ENCODE results near the gene FRG2C.
"Not testable (repeated sequence)": the region's sequence is repeated elsewhere in the genome, so short reads cannot be mapped to it uniquely, and the experiment has no call there.

The FRG2C gene

DNA sequence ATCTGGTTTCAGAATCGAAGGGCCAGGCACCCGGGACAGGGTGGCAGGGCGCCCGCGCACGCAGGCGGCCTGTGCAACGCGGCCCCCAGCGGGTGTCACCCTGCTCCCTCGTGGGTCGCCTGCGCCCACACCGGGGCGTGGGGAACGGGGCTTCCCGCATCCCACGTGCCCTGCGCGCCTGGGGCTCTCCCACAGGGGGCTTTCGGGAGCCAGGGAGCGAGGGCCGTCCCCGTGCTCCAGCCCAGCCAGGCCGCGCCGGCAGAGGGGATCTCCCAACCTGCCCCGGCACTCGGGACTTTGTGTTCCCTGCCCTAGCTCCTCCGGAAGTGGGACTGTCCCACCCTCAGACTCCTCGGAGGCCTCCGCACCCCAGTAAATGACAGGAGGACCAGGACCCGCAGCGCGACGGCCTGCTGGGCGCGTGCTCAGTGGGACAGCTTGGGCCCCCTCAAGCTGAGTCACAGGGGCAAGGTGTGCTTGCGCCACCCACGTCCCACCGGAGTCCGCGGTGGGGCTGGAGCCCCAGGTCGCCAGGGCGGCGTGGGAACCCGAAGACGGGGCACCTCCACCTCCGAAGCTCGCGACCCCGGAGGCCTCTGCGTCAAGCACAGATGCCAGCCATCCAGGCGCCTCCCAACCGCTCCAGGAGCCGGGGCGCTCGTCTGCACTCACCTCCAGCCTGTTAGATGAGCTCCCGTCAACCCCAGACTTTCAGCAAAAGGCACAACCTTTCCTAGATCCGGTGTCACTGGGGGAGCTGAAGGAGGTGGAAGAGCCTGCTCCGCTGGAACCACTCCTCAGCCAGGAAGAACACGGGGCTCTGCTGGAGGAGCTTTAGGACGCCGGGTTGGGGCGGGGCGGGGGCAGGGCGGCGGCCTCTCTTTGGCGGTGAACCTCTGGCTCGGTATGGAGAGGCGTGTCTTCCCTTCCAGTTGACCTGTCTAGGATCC is 5.5 kb downstream of the FRG2C start:
- DNase-seq (ENCODE audit: low read depth in 3 of 3), result not testable (repeated sequence)

DNA sequence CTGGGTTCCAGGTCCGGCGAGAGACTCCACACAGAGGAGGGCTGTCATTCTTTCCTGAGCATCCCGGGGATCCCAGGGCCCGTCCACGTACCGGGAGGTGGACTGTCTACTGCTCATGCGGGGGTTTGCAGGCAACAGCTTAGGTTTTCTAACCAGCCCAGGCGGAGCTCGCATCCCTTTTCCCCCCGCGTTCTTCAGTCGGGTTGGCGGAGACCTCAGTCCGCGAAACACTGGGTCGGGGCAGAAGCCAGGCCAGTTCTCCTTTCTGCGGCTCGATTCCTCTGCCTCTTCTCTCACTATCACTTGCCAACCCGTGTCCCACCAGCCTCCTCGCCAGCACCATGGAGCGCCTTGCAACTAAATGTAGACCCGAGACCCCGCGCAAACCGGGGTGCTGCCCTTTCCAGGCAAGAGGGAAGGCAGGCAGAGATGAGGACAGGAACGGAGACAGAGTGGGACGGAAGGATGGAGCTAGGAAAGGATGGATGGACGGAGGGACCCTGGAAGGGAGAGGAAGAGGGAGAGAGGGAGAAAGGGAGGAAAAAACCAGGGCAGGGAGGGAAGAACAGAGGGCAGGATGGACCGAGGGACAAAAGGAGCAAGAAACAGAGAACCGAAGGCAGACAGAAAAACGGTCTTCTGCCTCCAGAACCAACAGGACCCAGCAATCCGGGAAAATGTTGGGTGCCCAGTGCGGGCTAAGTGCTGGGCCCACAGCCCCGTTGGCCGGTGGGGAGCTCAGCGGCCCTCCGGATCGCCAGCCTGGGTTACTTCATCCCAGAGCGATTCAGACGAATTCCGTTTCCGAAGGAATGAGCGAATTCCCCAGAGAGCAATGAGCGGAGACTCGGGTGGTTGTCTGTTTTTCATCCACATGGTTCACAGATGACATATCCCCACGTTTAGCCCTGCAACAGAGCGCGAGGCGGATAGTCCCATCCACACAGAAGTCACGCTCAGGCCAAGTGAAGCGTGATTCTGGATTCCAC is 6.5 kb downstream of the FRG2C start:
- not testable (repeated sequence) for DNase-seq (ENCODE audit: low read depth in 3 of 3)

DNA sequence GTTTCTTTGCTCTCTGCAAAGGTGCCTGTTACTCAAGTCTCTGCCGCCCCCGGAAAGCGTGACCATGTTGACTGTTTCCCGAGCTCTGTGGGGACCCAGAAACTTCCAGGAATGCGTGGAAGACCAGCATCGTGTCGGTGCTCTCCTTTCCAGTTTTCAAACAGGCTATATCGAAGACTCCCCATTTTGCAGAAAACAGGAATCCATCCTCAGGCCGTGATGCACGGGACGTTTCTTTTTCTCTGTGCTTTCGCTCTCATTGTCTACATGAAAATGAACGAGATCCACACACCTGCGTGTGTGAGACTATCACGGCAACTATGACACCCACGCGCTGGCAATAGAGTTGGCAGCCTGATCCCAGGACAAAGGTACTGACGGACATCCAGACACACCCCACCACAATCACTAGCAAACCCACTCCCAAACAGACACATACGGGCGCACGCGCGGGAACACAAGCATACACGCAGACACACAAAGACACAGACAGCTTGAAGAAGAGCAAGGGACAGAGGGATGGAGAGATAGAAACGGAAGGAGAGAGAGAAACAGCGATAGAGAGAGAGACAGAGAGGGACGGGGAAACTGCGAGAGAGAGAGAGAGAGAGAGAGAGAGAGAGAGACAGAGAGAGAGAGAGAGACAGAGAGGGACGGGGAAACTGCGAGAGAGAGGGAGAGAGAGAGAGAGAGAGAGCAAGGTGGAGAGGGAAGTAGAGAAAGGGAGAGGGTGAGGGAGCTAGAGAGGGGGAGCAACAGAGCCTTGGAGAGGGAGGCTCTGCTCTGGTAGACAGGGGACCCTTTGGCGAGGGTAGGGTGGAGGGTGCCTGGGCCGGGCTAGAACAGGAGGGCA is 7.4 kb downstream of the FRG2C start:
- not testable (repeated sequence) for DNase-seq (ENCODE audit: low read depth in 3 of 3)

DNA sequence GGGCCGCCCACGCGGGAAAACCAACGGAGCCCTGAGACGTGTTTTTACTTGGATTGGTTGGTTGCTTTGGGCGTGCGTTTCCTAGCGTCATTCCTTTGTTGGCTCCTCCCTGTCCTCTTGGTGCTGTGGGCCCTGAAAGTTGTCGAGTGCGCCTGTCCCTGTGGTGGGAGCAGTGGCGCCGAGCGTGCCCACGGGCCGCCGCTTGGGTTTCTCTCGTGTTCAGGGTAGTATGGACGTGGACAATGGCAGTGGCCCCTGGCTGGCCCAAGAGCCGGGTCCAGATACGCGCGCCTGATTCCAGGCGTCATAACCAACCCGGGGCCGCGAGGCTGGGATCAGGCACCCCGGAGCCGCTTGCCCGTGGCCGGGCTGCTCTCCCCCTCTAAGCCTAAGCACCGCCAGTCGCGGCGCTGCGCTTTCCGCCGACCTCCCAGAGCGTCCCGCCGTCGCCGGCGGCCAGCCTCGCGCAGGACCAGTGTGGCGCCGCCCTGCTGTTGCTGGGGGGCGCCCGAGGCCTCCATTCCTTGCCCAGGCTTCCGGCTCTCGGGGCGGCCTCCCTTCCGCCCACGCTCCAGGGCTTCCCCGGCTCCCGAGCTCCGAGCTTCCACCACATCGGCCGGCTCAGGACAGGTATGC is 8.1 kb downstream of the FRG2C start:
- not testable (repeated sequence) for DNase-seq (ENCODE audit: low read depth in 3 of 3)

DNA sequence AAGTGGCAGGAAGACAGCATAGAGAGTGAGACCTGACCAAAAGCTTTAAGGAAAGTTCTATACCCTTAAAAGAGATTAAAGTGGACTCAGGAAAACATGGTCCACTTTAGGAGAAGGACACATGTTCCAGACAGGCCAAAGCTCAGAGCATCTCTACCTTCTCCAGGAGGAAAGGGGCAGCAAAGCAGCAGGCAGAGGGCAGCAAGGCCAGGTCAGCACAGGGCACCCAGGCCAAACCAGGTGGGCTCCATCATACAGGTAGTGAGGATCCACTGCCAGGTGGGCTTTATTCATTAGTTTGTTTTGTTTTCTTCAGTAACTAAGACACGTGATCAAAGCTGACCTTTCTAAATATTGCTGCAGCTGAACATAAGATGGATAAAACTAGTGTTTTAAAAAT is 19.8 kb downstream of the FRG2C start:
- DNase-seq (ENCODE audit: low read depth in 3 of 3), result not testable (repeated sequence)

DNA sequence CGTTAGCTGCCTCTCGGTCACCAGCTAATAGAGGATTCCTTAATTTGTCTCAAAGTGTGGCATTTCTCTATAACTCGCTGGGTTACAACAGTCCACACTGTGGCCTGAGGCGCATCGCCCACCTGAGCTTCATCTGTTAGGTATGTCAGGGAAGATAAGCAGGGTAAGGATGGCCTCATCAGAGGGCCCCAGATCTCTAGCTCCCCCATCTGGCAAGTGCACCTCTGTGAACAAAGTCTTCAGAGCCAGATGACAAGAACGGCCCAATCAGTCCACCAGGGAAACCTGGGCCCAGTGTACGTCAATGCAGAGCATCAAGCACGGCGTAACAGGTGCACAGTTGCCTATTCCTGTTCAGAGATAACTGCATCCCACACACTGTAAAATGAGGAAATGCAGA is 23.2 kb downstream of the FRG2C start:
- no peak for DNase-seq (ENCODE audit: low read depth in 3 of 3)

DNA sequence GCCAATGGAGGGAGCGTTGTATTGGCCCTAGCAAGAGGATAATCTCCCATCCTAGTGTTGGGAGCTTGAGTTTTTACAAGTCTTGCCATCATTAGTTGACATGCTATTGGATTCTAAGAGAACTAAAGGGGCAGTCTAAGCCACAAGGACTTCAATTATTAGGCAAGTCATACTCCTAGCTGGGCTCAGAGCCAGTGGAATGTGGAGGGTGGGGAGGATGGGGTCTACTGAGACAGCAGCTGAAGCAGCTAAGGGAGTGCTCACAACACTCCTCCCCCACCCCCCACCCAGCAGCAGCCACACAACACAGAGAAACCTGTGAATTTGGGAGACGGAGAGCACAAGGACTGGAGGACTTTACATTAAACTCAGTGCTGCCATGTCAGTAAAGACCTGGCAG is 27.9 kb downstream of the FRG2C start:
- no peak for DNase-seq (ENCODE audit: low read depth in 3 of 3)
